ENCODE data around the gene YIF1A.

YIF1A gene

GRCh38 chr11:66287889-66288670 lies 863 bp downstream of the YIF1A start:
- Histone ChIP-seq H2AFZ (peak overlapping the region; percentile 76), H3K4me1 (no peaks in the 10 kb centered on the region), H3K36me3 (ENCODE audit: control insufficient read depth, insufficient read depth, low read length) (no peaks in the 10 kb centered on the region), H3K4me2 (ENCODE audit: low read length) (peak overlapping the region; percentile 62), H3K79me2 (no peaks in the 10 kb centered on the region), H3K4me3 (ENCODE audit: low read depth, low read length) (peak overlapping the region; percentile 84), H3K27ac (peak overlapping the region; percentile 91), H3K9ac (peak overlapping the region; percentile 28), H3K27me3 (ENCODE audit: control insufficient read depth, insufficient read depth, low read length) (no peaks in the 10 kb centered on the region), H3K9me3 (ENCODE audit: control insufficient read depth, low read length) (no peaks in the 10 kb centered on the region)
- TF ChIP-seq CTCF (IDR thresholded peaks at IDR 0.05) = no peak

GRCh38 chr11:66287211-66287888 lies 1.6 kb downstream of the YIF1A start:
- no peak overlapping the region for H3K4me2 ChIP-seq (ENCODE audit: low read length)
- H3K36me3 ChIP-seq (ENCODE audit: control insufficient read depth, insufficient read depth, low read length) = no peaks in the 10 kb centered on the region
- no peaks in the 10 kb centered on the region for H3K4me1 ChIP-seq
- no peaks in the 10 kb centered on the region for H3K9me3 ChIP-seq (ENCODE audit: control insufficient read depth, low read length)
- no peaks in the 10 kb centered on the region for H3K79me2 ChIP-seq
- H3K4me3 ChIP-seq (ENCODE audit: low read depth, low read length) = no peak overlapping the region
- no peak overlapping the region for H3K27ac ChIP-seq
- no peak for TF ChIP-seq CTCF (IDR thresholded peaks at IDR 0.05)
- no peaks in the 10 kb centered on the region for H3K27me3 ChIP-seq (ENCODE audit: control insufficient read depth, insufficient read depth, low read length)
- no peak overlapping the region for H3K9ac ChIP-seq
- H2AFZ ChIP-seq = no peak overlapping the region

GRCh38 chr11:66286699-66287098 lies 2.2 kb downstream of the YIF1A start:
- Histone ChIP-seq H3K79me2 (no peaks in the 10 kb centered on the region), H3K4me1 (no peaks in the 10 kb centered on the region), H3K9me3 (ENCODE audit: control insufficient read depth, low read length) (no peaks in the 10 kb centered on the region), H3K4me3 (ENCODE audit: low read depth, low read length) (no peak overlapping the region), H3K27ac (no peak overlapping the region), H3K27me3 (ENCODE audit: control insufficient read depth, insufficient read depth, low read length) (no peaks in the 10 kb centered on the region), H3K4me2 (ENCODE audit: low read length) (no peak overlapping the region), H3K9ac (no peak overlapping the region), H2AFZ (no peak overlapping the region), H3K36me3 (ENCODE audit: control insufficient read depth, insufficient read depth, low read length) (no peaks in the 10 kb centered on the region)
- no peak for TF ChIP-seq CTCF (IDR thresholded peaks at IDR 0.05)

- TF ChIP-seq CTCF (IDR thresholded peaks at IDR 0.05) = no peak
- no peak overlapping the region for H3K9ac ChIP-seq
- H3K4me2 ChIP-seq (ENCODE audit: low read length) = no peak overlapping the region
- H3K4me1 ChIP-seq = no peaks in the 10 kb centered on the region
- H3K4me3 ChIP-seq (ENCODE audit: low read depth, low read length) = no peak overlapping the region
- H3K27me3 ChIP-seq (ENCODE audit: control insufficient read depth, insufficient read depth, low read length) = no peaks in the 10 kb centered on the region
- no peak overlapping the region for H2AFZ ChIP-seq
- H3K79me2 ChIP-seq = no peaks in the 10 kb centered on the region
- H3K27ac ChIP-seq = no peak overlapping the region
- H3K9me3 ChIP-seq (ENCODE audit: control insufficient read depth, low read length) = no peaks in the 10 kb centered on the region
- H3K36me3 ChIP-seq (ENCODE audit: control insufficient read depth, insufficient read depth, low read length) = no peaks in the 10 kb centered on the region
Measured at GRCh38 chr11:66285250-66285947, 3.5 kb downstream of the YIF1A start.

Data from parathyroid adenoma (tissue), 2 donors.